HepG2 (cell line): ENCODE results near the gene ATP6V0D1. TPM values are rescaled to one million over a fixed set of nuclear protein-coding genes. Genes with fewer than 3 reads are reported as not detected.

Experiments
- AGO2 ChIP-seq: fragments of 200-400 bp; formaldehyde crosslinking; optimal IDR thresholded peaks from 2 replicates; pipeline ENCODE3; 2017; ENCODE audit warnings: mild to moderate bottlenecking, low read depth, low read length, moderate library complexity
- AKAP8 ChIP-seq: sonication (generic); formaldehyde crosslinking; IDR thresholded peaks from 2 replicates; pipeline ENCODE4 v1.5.1; 2020; ENCODE audit warnings: mild to moderate bottlenecking, missing genetic modification reagents
- ARNT2 ChIP-seq: sonication (generic); formaldehyde crosslinking; IDR thresholded peaks from 2 replicates; pipeline ENCODE4 v1.8.0; 2022; ENCODE audit warnings: mild to moderate bottlenecking, low read depth, missing genetic modification reagents, moderate library complexity
- ARNTL ChIP-seq: sonication (generic); formaldehyde crosslinking; IDR thresholded peaks from 2 replicates; pipeline ENCODE4 v1.4.0; 2020; ENCODE audit warnings: mild to moderate bottlenecking, missing genetic modification reagents
- CAMTA2 ChIP-seq: sonication (generic); formaldehyde crosslinking; IDR thresholded peaks from 2 replicates; pipeline ENCODE4 v1.4.0; 2020; ENCODE audit warnings: mild to moderate bottlenecking, missing genetic modification reagents, borderline replicate concordance
- CBX2 ChIP-seq, 2 experiments: fragments of 200-600 bp in 1 of 2; sonication (generic); formaldehyde crosslinking in 1 of 2; IDR thresholded peaks; 2 replicates each; pipeline versions ENCODE4 v1.7.0 to v1.8.1; 2018 to 2022; ENCODE audit warnings: low read depth in 2 of 2, low read length in 1 of 2, mild to moderate bottlenecking in 1 of 2, missing genetic modification reagents in 1 of 2
- CEBPB ChIP-seq: IDR thresholded peaks from 2 replicates; pipeline ENCODE4 v1.6.1; 2011; ENCODE audit warnings: low read depth, low read length, improper control_type of control experiment, borderline replicate concordance
- EHMT2 ChIP-seq: fragments of 200-600 bp; sonication (generic); IDR thresholded peaks from 2 replicates; pipeline ENCODE4 v1.7.0; 2017; ENCODE audit warnings: antibody characterized with exemption, low read depth, low read length, borderline replicate concordance
- FOXJ3 ChIP-seq: sonication (generic); formaldehyde crosslinking; IDR thresholded peaks from 2 replicates; pipeline ENCODE4 v1.4.0; 2020; ENCODE audit warnings: missing genetic modification reagents, mild to moderate bottlenecking, borderline replicate concordance
- HHEX ChIP-seq: IDR thresholded peaks from 2 replicates; pipeline ENCODE4 v1.6.1; 2016; ENCODE audit warnings: control low read depth
- HNRNPLL ChIP-seq: fragments of 200-400 bp; formaldehyde crosslinking; IDR thresholded peaks from 2 replicates; pipeline ENCODE4 v1.6.1; 2017; ENCODE audit warnings: mild to moderate bottlenecking, low read depth, low read length; ENCODE audit not compliant: poor library complexity, severe bottlenecking
- KDM1A ChIP-seq: IDR thresholded peaks from 2 replicates; pipeline ENCODE4 v1.6.1; 2016; ENCODE audit warnings: missing compliant biosample characterization
- KLF13 ChIP-seq: sonication (generic); formaldehyde crosslinking; IDR thresholded peaks from 2 replicates; pipeline ENCODE4 v1.4.0; 2020; ENCODE audit warnings: mild to moderate bottlenecking, missing genetic modification reagents
- KLF15 ChIP-seq: sonication (generic); formaldehyde crosslinking; IDR thresholded peaks from 2 replicates; pipeline ENCODE4 v1.8.1; 2023; ENCODE audit warnings: borderline replicate concordance, mild to moderate bottlenecking, inconsistent platforms, missing genetic modification reagents, mixed read lengths
- TBP ChIP-seq: sonication (generic); formaldehyde crosslinking; IDR thresholded peaks from 2 replicates; pipeline ENCODE4 v1.5.0; 2020; ENCODE audit warnings: missing genetic modification reagents
- XBP1 ChIP-seq: sonication (generic); formaldehyde crosslinking; IDR thresholded peaks from 2 replicates; pipeline ENCODE4 v1.5.0; 2020; ENCODE audit warnings: missing genetic modification reagents
- YEATS4 ChIP-seq: sonication (generic); formaldehyde crosslinking; IDR thresholded peaks from 2 replicates; pipeline ENCODE4 v1.4.0; 2020; ENCODE audit warnings: missing genetic modification reagents, borderline replicate concordance
- ZBTB20 ChIP-seq: sonication (generic); formaldehyde crosslinking; IDR thresholded peaks from 2 replicates; pipeline ENCODE4 v1.8.1; 2023; ENCODE audit warnings: missing genetic modification reagents, low read depth, mild to moderate bottlenecking, borderline replicate concordance
- ZBTB21 ChIP-seq: sonication (generic); formaldehyde crosslinking; IDR thresholded peaks from 2 replicates; pipeline ENCODE4 v1.4.0; 2020; ENCODE audit warnings: missing genetic modification reagents
- ZBTB3 ChIP-seq: sonication (generic); formaldehyde crosslinking; IDR thresholded peaks from 2 replicates; pipeline ENCODE4 v1.4.0; 2020; ENCODE audit warnings: low read depth, mild to moderate bottlenecking, moderate library complexity, missing genetic modification reagents, borderline replicate concordance
- ZBTB7A ChIP-seq: sonication (generic); formaldehyde crosslinking; IDR thresholded peaks from 2 replicates; pipeline ENCODE4 v1.8.0; 2022; ENCODE audit warnings: mild to moderate bottlenecking, missing genetic modification reagents
- ZFP36 ChIP-seq: fragments of 150-350 bp; IDR thresholded peaks from 2 replicates; pipeline ENCODE4 v1.6.1; 2018; ENCODE audit warnings: borderline replicate concordance, low read length, low read depth; ENCODE audit not compliant: partially characterized antibody
- ZMYM4 ChIP-seq: sonication (generic); formaldehyde crosslinking; IDR thresholded peaks from 2 replicates; pipeline ENCODE4 v1.8.1; 2023; ENCODE audit warnings: mild to moderate bottlenecking, missing genetic modification reagents
- ZNF431 ChIP-seq: sonication (generic); formaldehyde crosslinking; IDR thresholded peaks from 2 replicates; pipeline ENCODE4 v1.9.0; 2022; ENCODE audit warnings: missing genetic modification reagents, low read depth, mild to moderate bottlenecking, borderline replicate concordance
- ZNF577 ChIP-seq: sonication (generic); formaldehyde crosslinking; IDR thresholded peaks from 2 replicates; pipeline ENCODE4 v1.4.0; 2020; ENCODE audit warnings: mild to moderate bottlenecking, low read depth, missing genetic modification reagents, borderline replicate concordance
- ZNF615 ChIP-seq: sonication (generic); formaldehyde crosslinking; IDR thresholded peaks from 2 replicates; pipeline ENCODE4 v1.5.0; 2020; ENCODE audit warnings: mild to moderate bottlenecking, missing genetic modification reagents, borderline replicate concordance
- ZNF83 ChIP-seq: sonication (generic); formaldehyde crosslinking; IDR thresholded peaks from 2 replicates; pipeline ENCODE4 v1.4.0; 2020; ENCODE audit warnings: missing genetic modification reagents, mild to moderate bottlenecking, borderline replicate concordance
- polyA plus RNA-seq, 8 experiments: library from polyadenylated mRNA; depleted of rRNA in 3 of 8; stranded (reverse) in 7 of 8; unstranded in 1 of 8; fragments of >200 nt; fragmentation: Illumina TruSeq in 4 of 8; extraction: Trizol in 4 of 8; gene quantifications; 2 replicates each; pipeline versions ENCODE4 v1.2.1 to v1.2.3, GENCODE V29; 2011 to 2016; ENCODE audit warnings: low read depth in 4 of 8, missing spikeins in 1 of 8, mixed read lengths in 1 of 8; ENCODE audit not compliant: insufficient read depth in 1 of 8
- total RNA-seq, 5 experiments: library from RNA; depleted of rRNA; stranded (reverse); fragments of >200 nt; fragmentation: Illumina TruSeq; extraction: Trizol; gene quantifications; 2 replicates each; pipeline ENCODE4 v1.2.3, GENCODE V29; 2016; ENCODE audit warnings: low read depth in 1 of 5
- TF ChIP-seq, protein P1 (sequence below): sonication (generic); formaldehyde crosslinking; IDR thresholded peaks from 2 replicates; pipeline ENCODE4 v1.8.0; 2022; ENCODE audit warnings: mild to moderate bottlenecking, missing genetic modification reagents; ENCODE audit not compliant: insufficient replicate concordance
- TF ChIP-seq, protein P2 (sequence below): sonication (generic); formaldehyde crosslinking; IDR thresholded peaks from 2 replicates; pipeline ENCODE4 v1.4.0; 2020; ENCODE audit warnings: missing genetic modification reagents

The ATP6V0D1 gene
- total and polyA plus RNA-seq, 2 of the 13 experiments (the other 11 are each of a cell fraction or from before 2014, with no cell fraction given), result 51.1 to 61.3 TPM

GRCh38 chr16:67430504-67430976, 50.4 kb downstream of the ATP6V0D1 start (continued):
- TF ChIP-seq ZNF615, result no peak
- peak; percentile 27; the same call in 1 of the 2 replicates for TF ChIP-seq ZMYM4 (CRISPR knock-in tag)
- TF ChIP-seq CAMTA2 (CRISPR knock-in tag), result peak; percentile 74; the same call in 1 of the 2 replicates
- no peak; the same call in none of the 2 replicates for TF ChIP-seq ARNTL (CRISPR knock-in tag)
- no peak for TF ChIP-seq TBP (CRISPR knock-in tag)
- TF ChIP-seq AKAP8 (CRISPR knock-in tag), result peak; percentile 64; the same call in 1 of the 2 replicates
- no peak for TF ChIP-seq ZFP36
- TF ChIP-seq ZNF577 (CRISPR knock-in tag), result no peak
- no peak; the same call in 1 of the 2 replicates for TF ChIP-seq ZBTB3
- TF ChIP-seq KDM1A, result no peak
- TF ChIP-seq HHEX (CRISPR knock-in tag), result no peak
- no peak for TF ChIP-seq EHMT2
- no peak for TF ChIP-seq KLF15 (CRISPR knock-in tag)
- no peak for TF ChIP-seq CBX2 (IDR thresholded peaks at IDR 0.05; ENCODE audit: low read depth, low read length)
- no peak for TF ChIP-seq CBX2 (CRISPR knock-in tag; IDR thresholded peaks at IDR 0.05; ENCODE audit: low read depth)
- TF ChIP-seq ZBTB20 (CRISPR knock-in tag), result no peak
- peak; percentile 85 for TF ChIP-seq YEATS4 (CRISPR knock-in tag)
- TF ChIP-seq CEBPB, result no peak
- TF ChIP-seq ZNF431 (CRISPR knock-in tag), result no peak; the same call in 1 of the 2 replicates
- 0 out of 2 replicates have a peak, but pooled peaks have one; percentile 37 for TF ChIP-seq KLF13
- no peak for TF ChIP-seq ZBTB21
- TF ChIP-seq, protein P1, sequence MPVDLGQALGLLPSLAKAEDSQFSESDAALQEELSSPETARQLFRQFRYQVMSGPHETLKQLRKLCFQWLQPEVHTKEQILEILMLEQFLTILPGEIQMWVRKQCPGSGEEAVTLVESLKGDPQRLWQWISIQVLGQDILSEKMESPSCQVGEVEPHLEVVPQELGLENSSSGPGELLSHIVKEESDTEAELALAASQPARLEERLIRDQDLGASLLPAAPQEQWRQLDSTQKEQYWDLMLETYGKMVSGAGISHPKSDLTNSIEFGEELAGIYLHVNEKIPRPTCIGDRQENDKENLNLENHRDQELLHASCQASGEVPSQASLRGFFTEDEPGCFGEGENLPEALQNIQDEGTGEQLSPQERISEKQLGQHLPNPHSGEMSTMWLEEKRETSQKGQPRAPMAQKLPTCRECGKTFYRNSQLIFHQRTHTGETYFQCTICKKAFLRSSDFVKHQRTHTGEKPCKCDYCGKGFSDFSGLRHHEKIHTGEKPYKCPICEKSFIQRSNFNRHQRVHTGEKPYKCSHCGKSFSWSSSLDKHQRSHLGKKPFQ (CRISPR knock-in tag), result peak; percentile 78
- TF ChIP-seq FOXJ3 (CRISPR knock-in tag), result no peak
- TF ChIP-seq, protein P2, sequence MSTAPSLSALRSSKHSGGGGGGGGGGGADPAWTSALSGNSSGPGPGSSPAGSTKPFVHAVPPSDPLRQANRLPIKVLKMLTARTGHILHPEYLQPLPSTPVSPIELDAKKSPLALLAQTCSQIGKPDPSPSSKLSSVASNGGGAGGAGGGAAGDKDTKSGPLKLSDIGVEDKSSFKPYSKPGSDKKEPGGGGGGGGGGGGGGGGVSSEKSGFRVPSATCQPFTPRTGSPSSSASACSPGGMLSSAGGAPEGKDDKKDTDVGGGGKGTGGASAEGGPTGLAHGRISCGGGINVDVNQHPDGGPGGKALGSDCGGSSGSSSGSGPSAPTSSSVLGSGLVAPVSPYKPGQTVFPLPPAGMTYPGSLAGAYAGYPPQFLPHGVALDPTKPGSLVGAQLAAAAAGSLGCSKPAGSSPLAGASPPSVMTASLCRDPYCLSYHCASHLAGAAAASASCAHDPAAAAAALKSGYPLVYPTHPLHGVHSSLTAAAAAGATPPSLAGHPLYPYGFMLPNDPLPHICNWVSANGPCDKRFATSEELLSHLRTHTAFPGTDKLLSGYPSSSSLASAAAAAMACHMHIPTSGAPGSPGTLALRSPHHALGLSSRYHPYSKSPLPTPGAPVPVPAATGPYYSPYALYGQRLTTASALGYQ, result no peak
- peak; percentile 90 for TF ChIP-seq ZNF83 (CRISPR knock-in tag)
- TF ChIP-seq HNRNPLL, result peak; percentile 85
- TF ChIP-seq ZBTB7A (CRISPR knock-in tag), result peak; percentile 82
- peak; percentile 90 for TF ChIP-seq ARNT2 (CRISPR knock-in tag)
- TF ChIP-seq XBP1 (CRISPR knock-in tag), result no peak
- peak; percentile 62 for TF ChIP-seq AGO2
